Erythroblast (primary cell): ENCODE results near the gene PTPN5.

Source experiments
- GATA1 ChIP-seq: IDR thresholded peaks from 2 replicates; pipeline ENCODE4 v1.6.1; 2011; ENCODE audit warnings: low read depth, mild to moderate bottlenecking, control low read depth, low read length, moderate library complexity
- POLR2A ChIP-seq: IDR thresholded peaks from 2 replicates; pipeline ENCODE4 v1.6.1; 2011; ENCODE audit warnings: mild to moderate bottlenecking, low read length

DNA sequence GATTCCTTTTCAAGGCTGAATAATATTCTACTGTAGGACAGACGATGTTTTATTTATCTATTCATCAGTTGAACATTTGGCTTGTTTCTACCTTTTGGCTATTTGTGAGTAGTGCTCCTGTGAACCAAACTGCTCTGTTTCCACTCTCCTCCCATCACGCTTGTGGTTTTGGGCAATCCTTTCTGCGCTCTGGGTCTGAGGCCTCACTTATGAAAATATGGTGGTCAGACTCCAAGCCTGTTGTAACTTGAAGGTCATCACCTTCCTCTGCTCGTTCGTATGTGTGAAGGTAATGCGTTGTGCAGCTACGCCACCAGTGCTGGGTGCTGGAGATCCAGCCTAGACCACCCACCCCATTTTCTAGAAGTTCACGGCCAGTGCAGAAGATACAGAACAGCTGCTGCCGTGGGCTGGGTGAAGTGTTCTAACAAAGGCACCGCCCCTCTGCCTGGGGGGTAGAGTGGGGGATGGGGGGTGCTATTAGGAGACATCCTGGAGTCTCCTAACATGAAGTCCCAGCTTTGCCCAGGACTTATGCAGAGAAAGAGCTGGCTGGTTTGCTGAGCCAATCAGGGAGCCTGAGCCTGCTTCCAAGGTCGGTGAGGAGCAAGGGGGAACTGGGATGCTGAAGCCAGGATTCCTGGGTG lies 21.0 kb downstream of the PTPN5 start:
- TF ChIP-seq POLR2A (no peak), GATA1 (no peak)
